Kidney glomerular epithelial cell (primary cell): ENCODE results near the gene ANKS1B.
"Not testable (repeated sequence)": the region's sequence is repeated elsewhere in the genome, so short reads cannot be mapped to it uniquely, and the experiment has no call there.

Source experiments
- DNase-seq: peaks from one replicate; lab custom pipeline; 2025; lab: John Stamatoyannopoulos, UW

The ANKS1B gene

GRCh38 chr12:99004799-99005466, 979.8 kb downstream of the ANKS1B start:
- DNase-seq, result no peak

- DNase-seq, result no peak
Measured at GRCh38 chr12:99002731-99003130, 982.0 kb downstream of the ANKS1B start.

- DNase-seq, result no peak
Measured at GRCh38 chr12:99002156-99002555, 982.6 kb downstream of the ANKS1B start.

GRCh38 chr12:98999559-98999958, 985.2 kb downstream of the ANKS1B start:
- no peak for DNase-seq

- peak; percentile 17 for DNase-seq
Measured at GRCh38 chr12:98998697-98999299, 985.9 kb downstream of the ANKS1B start.

GRCh38 chr12:98997899-98998298, 986.8 kb downstream of the ANKS1B start:
- DNase-seq, result no peak

- DNase-seq, result no peak
Measured at GRCh38 chr12:98990648-98991047, 994.1 kb downstream of the ANKS1B start.

GRCh38 chr12:98985156-98985555, 999.6 kb downstream of the ANKS1B start:
- DNase-seq, result no peak

- DNase-seq, result no peak
Measured at GRCh38 chr12:98983647-98984046, 1001.1 kb downstream of the ANKS1B start.

GRCh38 chr12:98980508-98980907, 1004.2 kb downstream of the ANKS1B start:
- no peak for DNase-seq

GRCh38 chr12:98977186-98977585, 1007.5 kb downstream of the ANKS1B start:
- no peak for DNase-seq

- no peak for DNase-seq
Measured at GRCh38 chr12:98974767-98975381, 1009.9 kb downstream of the ANKS1B start.

- DNase-seq, result peak; percentile 37
Measured at GRCh38 chr12:98973395-98973794, 1011.3 kb downstream of the ANKS1B start.

- no peak for DNase-seq
Measured at GRCh38 chr12:98970950-98971349, 1013.8 kb downstream of the ANKS1B start.

GRCh38 chr12:98970210-98970609, 1014.5 kb downstream of the ANKS1B start:
- DNase-seq, result no peak

GRCh38 chr12:98968896-98969295, 1015.8 kb downstream of the ANKS1B start:
- no peak for DNase-seq

- DNase-seq, result not testable (repeated sequence)
Measured at GRCh38 chr12:98957135-98957534, 1027.6 kb downstream of the ANKS1B start.

- DNase-seq, result peak; percentile 27
Measured at GRCh38 chr12:98955284-98955683, 1029.5 kb downstream of the ANKS1B start.

GRCh38 chr12:98954506-98954905, 1030.2 kb downstream of the ANKS1B start:
- DNase-seq, result no peak

GRCh38 chr12:98951406-98951805, 1033.3 kb downstream of the ANKS1B start:
- no peak for DNase-seq

- no peak for DNase-seq
Measured at GRCh38 chr12:98948343-98948949, 1036.3 kb downstream of the ANKS1B start.

- DNase-seq, result no peak
Measured at GRCh38 chr12:98945864-98946263, 1038.9 kb downstream of the ANKS1B start.

GRCh38 chr12:98939926-98940325, 1044.8 kb downstream of the ANKS1B start:
- DNase-seq, result no peak
